Stimulated activated naive B cell treated with anti-CD40 and anti-IgM and Interleukin-4, amounts not matched to agents 10 μg/mL and 1 μg/mL and 100 μg/mL, for 72 hours (primary cell): ENCODE measurements around the gene EIF5AL1.
A peak's percentile ranks its signal among the peaks of the same experiment; 100 is the strongest.
"Not testable (repeated sequence)": the region's sequence is repeated elsewhere in the genome, so short reads cannot be mapped to it uniquely, and the experiment has no call there.

Source experiments
- ATAC-seq, 2 donors: fragments of 150-1000 bp; cut with Tn5 transposase; replicated peaks; 2 replicates each; pipeline ENCODE4 v1.10.0; 2021; ENCODE audit warnings: moderate library complexity in 1 of 2
- DNase-seq: peaks from one replicate; pipeline ENCODE4 v3.0.0; 2021
- H3K27ac Mint-ChIP-seq: one replicate; pipeline ENCODE4 v1.8.0; 2022; ENCODE audit warnings: mild to moderate bottlenecking, mixed read lengths
- H3K27me3 Mint-ChIP-seq, 2 donors: one replicate each; pipeline ENCODE4 v1.8.0; 2022; ENCODE audit warnings: mixed read lengths in 2 of 2
- H3K36me3 Mint-ChIP-seq, 2 donors: one replicate each; pipeline ENCODE4 v1.8.0; 2022; ENCODE audit warnings: mixed read lengths in 2 of 2, mild to moderate bottlenecking in 1 of 2
- H3K4me1 Mint-ChIP-seq, 2 donors: one replicate each; pipeline ENCODE4 v1.8.0; 2022; ENCODE audit warnings: mixed read lengths in 2 of 2, mild to moderate bottlenecking in 1 of 2
- H3K4me3 Mint-ChIP-seq, 2 donors: one replicate each; pipeline ENCODE4 v1.8.0; 2022; ENCODE audit warnings: mild to moderate bottlenecking in 2 of 2, mixed read lengths in 2 of 2, moderate library complexity in 1 of 2
- H3K9me3 Mint-ChIP-seq, 2 donors: one replicate each; pipeline ENCODE4 v1.8.0; 2022; ENCODE audit warnings: mixed read lengths in 2 of 2, mild to moderate bottlenecking in 1 of 2

EIF5AL1 gene

GRCh38 chr10:79509934-79510508 lies 2.3 kb upstream of the EIF5AL1 start:
- ATAC-seq, DNase-seq, H3K4me1 Mint-ChIP-seq: not testable (repeated sequence)

GRCh38 chr10:79516532-79517205 lies 4.3 kb downstream of the EIF5AL1 start:
- not testable (repeated sequence) for DNase-seq, H3K36me3 Mint-ChIP-seq, H3K27me3 Mint-ChIP-seq, ATAC-seq, H3K27ac Mint-ChIP-seq, H3K9me3 Mint-ChIP-seq, H3K4me1 Mint-ChIP-seq, H3K4me3 Mint-ChIP-seq

More at GRCh38 chr10:79509934-79510508, 2.3 kb upstream of the EIF5AL1 start:
- not testable (repeated sequence) for H3K9me3 Mint-ChIP-seq, H3K4me3 Mint-ChIP-seq, H3K27ac Mint-ChIP-seq, H3K36me3 Mint-ChIP-seq
- peaks cover 20 to 21% of the 10 kb centered on the region in 2 donors for H3K27me3 Mint-ChIP-seq

- ATAC-seq, H3K4me1 Mint-ChIP-seq, DNase-seq, H3K36me3 Mint-ChIP-seq, H3K27me3 Mint-ChIP-seq, H3K4me3 Mint-ChIP-seq, H3K9me3 Mint-ChIP-seq, H3K27ac Mint-ChIP-seq: not testable (repeated sequence)
Observed at GRCh38 chr10:79517567-79517966, 5.2 kb downstream of the EIF5AL1 start.

GRCh38 chr10:79521751-79522150 lies 9.4 kb downstream of the EIF5AL1 start:
- H3K9me3 Mint-ChIP-seq, H3K4me1 Mint-ChIP-seq, DNase-seq, H3K36me3 Mint-ChIP-seq, H3K4me3 Mint-ChIP-seq, H3K27ac Mint-ChIP-seq, H3K27me3 Mint-ChIP-seq: not testable (repeated sequence)
- peak in 1 of 2 donors; percentile 42 for ATAC-seq

- H3K36me3 Mint-ChIP-seq, H3K9me3 Mint-ChIP-seq, H3K4me1 Mint-ChIP-seq, DNase-seq, H3K4me3 Mint-ChIP-seq, ATAC-seq, H3K27ac Mint-ChIP-seq, H3K27me3 Mint-ChIP-seq: not testable (repeated sequence)
Observed at GRCh38 chr10:79522464-79522863, 10.1 kb downstream of the EIF5AL1 start.

- DNase-seq, H3K36me3 Mint-ChIP-seq, H3K27me3 Mint-ChIP-seq, H3K4me3 Mint-ChIP-seq, H3K9me3 Mint-ChIP-seq, H3K27ac Mint-ChIP-seq, H3K4me1 Mint-ChIP-seq, ATAC-seq: not testable (repeated sequence)
Observed at GRCh38 chr10:79523157-79523853, 11.0 kb downstream of the EIF5AL1 start.

GRCh38 chr10:79525049-79525710 lies 12.8 kb downstream of the EIF5AL1 start:
- not testable (repeated sequence) for H3K27ac Mint-ChIP-seq, H3K4me1 Mint-ChIP-seq, H3K36me3 Mint-ChIP-seq, H3K4me3 Mint-ChIP-seq, H3K27me3 Mint-ChIP-seq, DNase-seq, H3K9me3 Mint-ChIP-seq
- ATAC-seq, result peak in 1 of 2 donors; percentile 68

GRCh38 chr10:79528261-79528660 lies 15.9 kb downstream of the EIF5AL1 start:
- not testable (repeated sequence) for ATAC-seq, H3K4me3 Mint-ChIP-seq, H3K4me1 Mint-ChIP-seq, H3K36me3 Mint-ChIP-seq, H3K27ac Mint-ChIP-seq, H3K27me3 Mint-ChIP-seq, H3K9me3 Mint-ChIP-seq, DNase-seq

GRCh38 chr10:79533142-79533902 lies 21.0 kb downstream of the EIF5AL1 start:
- not testable (repeated sequence) for H3K36me3 Mint-ChIP-seq, H3K4me1 Mint-ChIP-seq, H3K9me3 Mint-ChIP-seq, H3K27me3 Mint-ChIP-seq, DNase-seq, H3K4me3 Mint-ChIP-seq, H3K27ac Mint-ChIP-seq
- peak; percentile 75 to 82 for ATAC-seq

- not testable (repeated sequence) for H3K4me3 Mint-ChIP-seq, DNase-seq, H3K9me3 Mint-ChIP-seq, H3K27ac Mint-ChIP-seq, H3K4me1 Mint-ChIP-seq, ATAC-seq, H3K27me3 Mint-ChIP-seq, H3K36me3 Mint-ChIP-seq
Observed at GRCh38 chr10:79533903-79534175, 21.5 kb downstream of the EIF5AL1 start.

GRCh38 chr10:79538311-79538710 lies 26.0 kb downstream of the EIF5AL1 start:
- H3K27me3 Mint-ChIP-seq, H3K36me3 Mint-ChIP-seq, DNase-seq, H3K9me3 Mint-ChIP-seq, H3K4me1 Mint-ChIP-seq, H3K27ac Mint-ChIP-seq, ATAC-seq, H3K4me3 Mint-ChIP-seq: not testable (repeated sequence)

- peak; percentile 52 to 84 for ATAC-seq
- H3K27ac Mint-ChIP-seq, H3K4me1 Mint-ChIP-seq, H3K36me3 Mint-ChIP-seq, H3K4me3 Mint-ChIP-seq, H3K9me3 Mint-ChIP-seq, H3K27me3 Mint-ChIP-seq, DNase-seq: not testable (repeated sequence)
Observed at GRCh38 chr10:79540930-79541329, 28.6 kb downstream of the EIF5AL1 start.

GRCh38 chr10:79542626-79543025 lies 30.3 kb downstream of the EIF5AL1 start:
- Mint-ChIP-seq H3K4me3 (no peak overlapping the region), H3K9me3 (peaks cover 0 to 6% of the 10 kb centered on the region in 2 donors), H3K36me3 (no peaks in the 10 kb centered on the region), H3K4me1 (no peaks in the 10 kb centered on the region), H3K27me3 (peaks cover 0 to 6% of the 10 kb centered on the region in 2 donors), H3K27ac (no peak overlapping the region)
- ATAC-seq, result no peak
- DNase-seq, result no peak

- peaks cover 0 to 11% of the 10 kb centered on the region in 2 donors for H3K27me3 Mint-ChIP-seq
- not testable (repeated sequence) for H3K4me3 Mint-ChIP-seq, H3K4me1 Mint-ChIP-seq, ATAC-seq, H3K36me3 Mint-ChIP-seq, H3K9me3 Mint-ChIP-seq, H3K27ac Mint-ChIP-seq, DNase-seq
Observed at GRCh38 chr10:79544408-79544807, 32.1 kb downstream of the EIF5AL1 start.
